ENCODE results near the gene DCLK1.

DNA sequence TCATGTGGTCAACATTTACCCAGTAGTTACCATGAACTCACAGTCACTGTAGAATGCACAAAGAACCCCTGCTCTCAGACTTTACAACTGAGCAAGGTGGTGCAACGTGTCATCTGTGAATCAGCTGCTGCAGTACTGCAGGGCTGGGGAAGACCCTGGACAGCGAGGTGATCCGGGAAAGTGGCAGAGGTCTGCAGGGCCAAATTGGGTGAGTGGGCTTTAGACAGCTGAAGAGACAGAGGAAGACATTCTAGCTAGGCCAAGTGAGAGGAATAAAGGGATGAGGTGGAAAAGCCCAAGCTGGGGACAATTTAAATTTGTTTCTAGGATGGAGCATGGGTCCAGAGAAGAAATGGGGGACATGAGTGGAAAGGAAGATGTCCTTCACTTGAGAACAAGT lies 270.5 kb downstream of the DCLK1 start:
- TF ChIP-seq, protein P1, sequence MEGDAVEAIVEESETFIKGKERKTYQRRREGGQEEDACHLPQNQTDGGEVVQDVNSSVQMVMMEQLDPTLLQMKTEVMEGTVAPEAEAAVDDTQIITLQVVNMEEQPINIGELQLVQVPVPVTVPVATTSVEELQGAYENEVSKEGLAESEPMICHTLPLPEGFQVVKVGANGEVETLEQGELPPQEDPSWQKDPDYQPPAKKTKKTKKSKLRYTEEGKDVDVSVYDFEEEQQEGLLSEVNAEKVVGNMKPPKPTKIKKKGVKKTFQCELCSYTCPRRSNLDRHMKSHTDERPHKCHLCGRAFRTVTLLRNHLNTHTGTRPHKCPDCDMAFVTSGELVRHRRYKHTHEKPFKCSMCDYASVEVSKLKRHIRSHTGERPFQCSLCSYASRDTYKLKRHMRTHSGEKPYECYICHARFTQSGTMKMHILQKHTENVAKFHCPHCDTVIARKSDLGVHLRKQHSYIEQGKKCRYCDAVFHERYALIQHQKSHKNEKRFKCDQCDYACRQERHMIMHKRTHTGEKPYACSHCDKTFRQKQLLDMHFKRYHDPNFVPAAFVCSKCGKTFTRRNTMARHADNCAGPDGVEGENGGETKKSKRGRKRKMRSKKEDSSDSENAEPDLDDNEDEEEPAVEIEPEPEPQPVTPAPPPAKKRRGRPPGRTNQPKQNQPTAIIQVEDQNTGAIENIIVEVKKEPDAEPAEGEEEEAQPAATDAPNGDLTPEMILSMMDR (IDR thresholded peaks at IDR 0.05), result no peak
- TF ChIP-seq POLR2A (IDR thresholded peaks at IDR 0.05) (no peak), POLR2AphosphoS5 (IDR thresholded peaks at IDR 0.05) (no peak)

All from suprapubic skin (tissue), 4 donors.